Activated CD4-positive, CD25-positive, alpha-beta regulatory T cell treated with anti-CD3 and anti-CD28 coated beads, Interleukin-2, amount 50 U/mL, for 72 hours (primary cell): ENCODE measurements around the gene MAD1L1.
"Not testable (repeated sequence)": the region's sequence is repeated elsewhere in the genome, so short reads cannot be mapped to it uniquely, and the experiment has no call there.

Experiments used
- DNase-seq: peaks from one replicate; pipeline ENCODE4 v3.0.0; 2021

MAD1L1 gene

GRCh38 chr7:1930381-1931065 is 302.2 kb downstream of the MAD1L1 start:
- DNase-seq: no peak

GRCh38 chr7:1929349-1929925 is 303.3 kb downstream of the MAD1L1 start:
- not testable (repeated sequence) for DNase-seq

GRCh38 chr7:1928645-1929348 is 303.9 kb downstream of the MAD1L1 start:
- DNase-seq: no peak

GRCh38 chr7:1927937-1928644 is 304.7 kb downstream of the MAD1L1 start:
- DNase-seq: no peak

GRCh38 chr7:1926908-1927306 is 305.8 kb downstream of the MAD1L1 start:
- no peak for DNase-seq

- DNase-seq: no peak
These were observed 306.5 kb downstream of the MAD1L1 start for GRCh38 chr7:1925973-1926907.

GRCh38 chr7:1925349-1925748 is 307.4 kb downstream of the MAD1L1 start:
- no peak for DNase-seq

GRCh38 chr7:1924258-1924817 is 308.4 kb downstream of the MAD1L1 start:
- no peak for DNase-seq

GRCh38 chr7:1923409-1924257 is 309.1 kb downstream of the MAD1L1 start:
- DNase-seq: no peak

GRCh38 chr7:1922870-1923236 is 309.9 kb downstream of the MAD1L1 start:
- DNase-seq: no peak

GRCh38 chr7:1922071-1922869 is 310.5 kb downstream of the MAD1L1 start:
- DNase-seq: peak; percentile 50

- no peak for DNase-seq
These were observed 311.9 kb downstream of the MAD1L1 start for GRCh38 chr7:1920881-1921280.

GRCh38 chr7:1920266-1920681 is 312.5 kb downstream of the MAD1L1 start:
- peak; percentile 53 for DNase-seq

GRCh38 chr7:1919539-1920265 is 313.0 kb downstream of the MAD1L1 start:
- DNase-seq: no peak

GRCh38 chr7:1918881-1919525 is 313.7 kb downstream of the MAD1L1 start:
- no peak for DNase-seq

GRCh38 chr7:1918063-1918645 is 314.6 kb downstream of the MAD1L1 start:
- no peak for DNase-seq

- no peak for DNase-seq
These were observed 315.3 kb downstream of the MAD1L1 start for GRCh38 chr7:1917221-1918062.

GRCh38 chr7:1916601-1916970 is 316.2 kb downstream of the MAD1L1 start:
- DNase-seq: no peak
